Left lung (tissue), 10 donors: Measurements from ENCODE around the gene SCG2. TPM values are rescaled to one million over a fixed set of nuclear protein-coding genes. Genes with fewer than 3 reads are reported as not detected.

ENCODE experiments used
- ATAC-seq: fragments of 200-7000 bp; cut with Tn5 transposase; one replicate; pipeline ENCODE4 v1.9.1; 2020; ENCODE audit warnings: moderate library complexity
- DNase-seq, 4 donors: peaks; one replicate each; pipeline ENCODE4 v3.0.0-alpha.2; 2013 to 2020
- H3K27ac ChIP-seq, 2 donors: fragments of 200-600 bp; sonication (generic) in 1 of 2; one replicate each; pipeline versions ENCODE4 v1.5.0 to v1.8.0; 2020 to 2021
- H3K27me3 ChIP-seq, 2 donors: fragments of 200-600 bp; sonication (generic) in 1 of 2; one replicate each; pipeline versions ENCODE4 v1.5.0 to v1.8.0; 2020 to 2021
- H3K36me3 ChIP-seq, 2 donors: fragments of 200-600 bp; sonication (generic) in 1 of 2; one replicate each; pipeline versions ENCODE4 v1.5.0 to v1.8.0; 2020 to 2021
- H3K4me1 ChIP-seq, 2 donors: fragments of 200-600 bp; one replicate each; pipeline ENCODE4 v1.8.0; 2021
- H3K4me3 ChIP-seq, 2 donors: fragments of 200-600 bp; sonication (generic) in 1 of 2; one replicate each; pipeline versions ENCODE4 v1.5.0 to v1.8.0; 2020 to 2021; ENCODE audit warnings: mild to moderate bottlenecking in 1 of 2
- H3K9me3 ChIP-seq, 2 donors: fragments of 200-600 bp; sonication (generic) in 1 of 2; one replicate each; pipeline versions ENCODE4 v1.5.0 to v1.8.0; 2020 to 2021
- CTCF ChIP-seq, 2 donors: fragments of 200-600 bp; sonication (generic) in 1 of 2; IDR thresholded peaks; one replicate each; pipeline versions ENCODE4 v1.5.0 to v1.8.0; 2021; ENCODE audit warnings: antibody characterized with exemption in 2 of 2
- intact Hi-C, 2 donors: fragments of 100-400 bp; cut with DNase I; formaldehyde crosslinking; loops; one replicate each; pipeline versions ENCODE4 v1.11.2 to v1.14.2; 2022
- polyA plus RNA-seq, 6 donors: library from polyadenylated mRNA; unstranded; fragments of 120-200 nt; gene quantifications; one replicate each; pipeline ENCODE4 v1.2.1, GENCODE V29; 2013; ENCODE audit not compliant: insufficient read length in 6 of 6
- total RNA-seq, 2 donors: library from RNA; stranded (reverse); fragmentation: NEBNext Ultra II Directional; extraction: Animal tissue kit (Norgen Biotek cat#: 25700); gene quantifications; one replicate each; pipeline ENCODE4 v1.2.1, GENCODE V29; 2021
- donor health status: DM: no; HTN: yes; CAD: no.
- donor health status: DM: no; HTN: no; CAD: no.

Gene SCG2
- total and polyA plus RNA-seq, 8 donors: 0.71 to 3.8 (median 1.9) TPM

- Histone ChIP-seq H3K36me3 (no peaks in the 10 kb centered on the region), H3K4me1 (peaks cover 0 to 3% of the 10 kb centered on the region in 2 donors), H3K4me3 (no peak overlapping the region), H3K9me3 (no peaks in the 10 kb centered on the region), H3K27ac (no peak overlapping the region), H3K27me3 (no peaks in the 10 kb centered on the region)
- ATAC-seq (peak; percentile 50), DNase-seq (peak in 1 of 4 donors; percentile 12)
- TF ChIP-seq CTCF (IDR thresholded peaks at IDR 0.05): no peak
- intact Hi-C loops: no loop called here
These were observed 16.5 kb downstream of the SCG2 start for GRCh38 chr2:223585666-223586065.

- Histone ChIP-seq H3K9me3 (no peaks in the 10 kb centered on the region), H3K27ac (no peak overlapping the region), H3K4me3 (no peak overlapping the region), H3K36me3 (no peaks in the 10 kb centered on the region), H3K4me1 (peaks cover 0 to 3% of the 10 kb centered on the region in 2 donors), H3K27me3 (no peaks in the 10 kb centered on the region)
- intact Hi-C loops: no loop called here
- ATAC-seq (no peak), DNase-seq (no peak)
- no peak for TF ChIP-seq CTCF (IDR thresholded peaks at IDR 0.05)
These were observed 20.2 kb downstream of the SCG2 start for GRCh38 chr2:223582001-223582400.

GRCh38 chr2:223580951-223581350 lies 21.2 kb downstream of the SCG2 start:
- ATAC-seq (peak; percentile 47), DNase-seq (peak in 1 of 4 donors; percentile 10)
- Histone ChIP-seq H3K36me3 (no peaks in the 10 kb centered on the region), H3K27me3 (no peaks in the 10 kb centered on the region), H3K27ac (no peak overlapping the region), H3K4me1 (peaks cover 0 to 2% of the 10 kb centered on the region in 2 donors), H3K4me3 (no peak overlapping the region), H3K9me3 (no peaks in the 10 kb centered on the region)
- TF ChIP-seq CTCF (IDR thresholded peaks at IDR 0.05): no peak
- intact Hi-C loops: no loop called here

- Histone ChIP-seq H3K4me3 (no peak overlapping the region), H3K27me3 (no peaks in the 10 kb centered on the region), H3K27ac (no peak overlapping the region), H3K4me1 (no peaks in the 10 kb centered on the region), H3K36me3 (no peaks in the 10 kb centered on the region), H3K9me3 (no peaks in the 10 kb centered on the region)
- intact Hi-C loops: no loop called here
- ATAC-seq (no peak), DNase-seq (no peak)
- no peak for TF ChIP-seq CTCF (IDR thresholded peaks at IDR 0.05)
These were observed 23.3 kb downstream of the SCG2 start for GRCh38 chr2:223578846-223579245.

GRCh38 chr2:223576873-223577272 lies 25.3 kb downstream of the SCG2 start:
- Histone ChIP-seq H3K9me3 (no peaks in the 10 kb centered on the region), H3K4me1 (no peaks in the 10 kb centered on the region), H3K36me3 (no peaks in the 10 kb centered on the region), H3K27ac (no peak overlapping the region), H3K27me3 (no peaks in the 10 kb centered on the region), H3K4me3 (no peak overlapping the region)
- DNase-seq (no peak), ATAC-seq (peak; percentile 33)
- intact Hi-C loops: no loop called here
- TF ChIP-seq CTCF (IDR thresholded peaks at IDR 0.05): no peak
